WTC11 (cell line): Measurements from ENCODE around the gene MOB3A. TPM values are rescaled to one million over a fixed set of nuclear protein-coding genes. Genes with fewer than 3 reads are reported as not detected.

Experiments used
- CREM ChIP-seq: sonication (generic); formaldehyde crosslinking; IDR thresholded peaks from 2 replicates; pipeline ENCODE4 v1.8.1; 2022; ENCODE audit warnings: mild to moderate bottlenecking, missing genetic modification reagents, moderate library complexity
- E2F5 ChIP-seq: sonication (generic); formaldehyde crosslinking; IDR thresholded peaks from 2 replicates; pipeline ENCODE4 v1.8.1; 2022; ENCODE audit warnings: mild to moderate bottlenecking, moderate library complexity, missing genetic modification reagents
- ELF4 ChIP-seq: sonication (generic); formaldehyde crosslinking; IDR thresholded peaks from 2 replicates; pipeline ENCODE4 v1.8.1; 2022; ENCODE audit warnings: low read depth, mild to moderate bottlenecking, moderate library complexity, missing genetic modification reagents
- EMX1 ChIP-seq: fragments of 250-450 bp; sonication (Bioruptor Pico); IDR thresholded peaks from 2 replicates; pipeline ENCODE4 v1.8.0; 2021; ENCODE audit warnings: mild to moderate bottlenecking
- ERG ChIP-seq: fragments of 250-450 bp; sonication (Bioruptor Pico); IDR thresholded peaks from 2 replicates; pipeline ENCODE4 v1.8.0; 2021; ENCODE audit warnings: mild to moderate bottlenecking
- FOXP1 ChIP-seq: sonication (generic); formaldehyde crosslinking; IDR thresholded peaks from 2 replicates; pipeline ENCODE4 v1.8.0; 2022; ENCODE audit warnings: missing genetic modification reagents, mild to moderate bottlenecking, moderate library complexity, borderline replicate concordance
- GTF2I ChIP-seq: fragments of 250-450 bp; sonication (Bioruptor Pico); conservative IDR thresholded peaks from 2 replicates; pipeline ENCODE4 v1.4.0; 2021; ENCODE audit warnings: mild to moderate bottlenecking
- HMGA2 ChIP-seq: fragments of 250-450 bp; sonication (Bioruptor Pico); IDR thresholded peaks from 2 replicates; pipeline ENCODE4 v1.4.0; 2021; ENCODE audit warnings: mild to moderate bottlenecking, moderate library complexity
- JUN ChIP-seq: sonication (generic); formaldehyde crosslinking; IDR thresholded peaks from 2 replicates; pipeline ENCODE4 v1.8.0; 2023; ENCODE audit warnings: mild to moderate bottlenecking, missing genetic modification reagents
- KAT7 ChIP-seq: sonication (generic); formaldehyde crosslinking; IDR thresholded peaks from 2 replicates; pipeline ENCODE4 v1.8.1; 2023; ENCODE audit warnings: missing genetic modification reagents, mild to moderate bottlenecking, borderline replicate concordance
- NFE2L1 ChIP-seq: sonication (generic); formaldehyde crosslinking; IDR thresholded peaks from 2 replicates; pipeline ENCODE4 v1.8.1; 2023; ENCODE audit warnings: missing genetic modification reagents
- OVOL2 ChIP-seq: fragments of 250-450 bp; sonication (Bioruptor Pico); IDR thresholded peaks from 2 replicates; pipeline ENCODE4 v1.9.0; 2021; ENCODE audit warnings: mild to moderate bottlenecking, borderline replicate concordance
- PRRX2 ChIP-seq: fragments of 250-450 bp; sonication (Bioruptor Pico); IDR thresholded peaks from 2 replicates; pipeline ENCODE4 v1.8.0; 2021; ENCODE audit warnings: mild to moderate bottlenecking
- RORB ChIP-seq: fragments of 250-450 bp; sonication (Bioruptor Pico); IDR thresholded peaks from 2 replicates; pipeline ENCODE4 v1.9.0; 2021; ENCODE audit warnings: mild to moderate bottlenecking
- SP1 ChIP-seq: sonication (generic); formaldehyde crosslinking; conservative IDR thresholded peaks from 2 replicates; pipeline ENCODE4 v1.8.1; 2022; ENCODE audit warnings: missing genetic modification reagents
- STAT6 ChIP-seq: sonication (generic); formaldehyde crosslinking; conservative IDR thresholded peaks from 2 replicates; pipeline ENCODE4 v1.8.1; 2023; ENCODE audit warnings: mild to moderate bottlenecking, low read depth, missing genetic modification reagents, moderate library complexity
- TEAD4 ChIP-seq: sonication (generic); formaldehyde crosslinking; IDR thresholded peaks from 2 replicates; pipeline ENCODE4 v1.8.0; 2022; ENCODE audit warnings: mild to moderate bottlenecking, missing genetic modification reagents
- TP53 ChIP-seq: sonication (generic); formaldehyde crosslinking; IDR thresholded peaks from 2 replicates; pipeline ENCODE4 v1.8.1; 2023; ENCODE audit warnings: mild to moderate bottlenecking, missing genetic modification reagents
- ZMAT4 ChIP-seq: fragments of 250-450 bp; sonication (Bioruptor Pico); IDR thresholded peaks from 2 replicates; pipeline ENCODE4 v1.9.0; 2021; ENCODE audit warnings: mild to moderate bottlenecking
- ZNF219 ChIP-seq: sonication (generic); formaldehyde crosslinking; IDR thresholded peaks from 2 replicates; pipeline ENCODE4 v1.8.0; 2023; ENCODE audit warnings: missing genetic modification reagents, mild to moderate bottlenecking, borderline replicate concordance
- ZNF263 ChIP-seq: sonication (generic); formaldehyde crosslinking; IDR thresholded peaks from 2 replicates; pipeline ENCODE4 v1.8.1; 2022; ENCODE audit warnings: low read depth, mild to moderate bottlenecking, moderate library complexity, missing genetic modification reagents
- ZNF416 ChIP-seq: fragments of 250-450 bp; sonication (Bioruptor Pico); IDR thresholded peaks from 2 replicates; pipeline ENCODE4 v1.9.0; 2021; ENCODE audit warnings: mild to moderate bottlenecking, inconsistent platforms
- ZNF423 ChIP-seq: fragments of 250-450 bp; sonication (Bioruptor Pico); IDR thresholded peaks from 2 replicates; pipeline ENCODE4 v2.1.2; 2022; ENCODE audit warnings: mild to moderate bottlenecking, moderate library complexity
- ZNF671 ChIP-seq: fragments of 250-450 bp; sonication (Bioruptor Pico); IDR thresholded peaks from 2 replicates; pipeline ENCODE4 v1.8.0; 2021; ENCODE audit warnings: mild to moderate bottlenecking
- total RNA-seq: library from RNA; stranded (reverse); gene quantifications from 3 replicates; pipeline ENCODE4 v1.2.3, GENCODE V29; 2021
- TF ChIP-seq, protein P1 (sequence below): sonication (generic); formaldehyde crosslinking; IDR thresholded peaks from 2 replicates; pipeline ENCODE4 v1.8.0; 2022; ENCODE audit warnings: mild to moderate bottlenecking, missing genetic modification reagents
- TF ChIP-seq, protein P2 (sequence below): sonication (generic); formaldehyde crosslinking; IDR thresholded peaks from 2 replicates; pipeline ENCODE4 v1.8.1; 2023; ENCODE audit warnings: mild to moderate bottlenecking, missing genetic modification reagents
- TF ChIP-seq, protein P3 (sequence below): sonication (generic); formaldehyde crosslinking; IDR thresholded peaks from 2 replicates; pipeline ENCODE4 v1.8.1; 2022; ENCODE audit warnings: low read depth, mild to moderate bottlenecking, moderate library complexity, missing genetic modification reagents, borderline replicate concordance
- TF ChIP-seq, protein P4 (sequence below): sonication (generic); formaldehyde crosslinking; IDR thresholded peaks from 2 replicates; pipeline ENCODE4 v1.8.0; 2022; ENCODE audit warnings: mild to moderate bottlenecking, missing genetic modification reagents

MOB3A gene
- total RNA-seq, 1 experiment from 2014 or later, result 8.1 TPM

GRCh38 chr19:2050991-2051772 is 44.9 kb downstream of the MOB3A start, which contains the start of gene MKNK2 (continued):
- TF ChIP-seq, protein P1, sequence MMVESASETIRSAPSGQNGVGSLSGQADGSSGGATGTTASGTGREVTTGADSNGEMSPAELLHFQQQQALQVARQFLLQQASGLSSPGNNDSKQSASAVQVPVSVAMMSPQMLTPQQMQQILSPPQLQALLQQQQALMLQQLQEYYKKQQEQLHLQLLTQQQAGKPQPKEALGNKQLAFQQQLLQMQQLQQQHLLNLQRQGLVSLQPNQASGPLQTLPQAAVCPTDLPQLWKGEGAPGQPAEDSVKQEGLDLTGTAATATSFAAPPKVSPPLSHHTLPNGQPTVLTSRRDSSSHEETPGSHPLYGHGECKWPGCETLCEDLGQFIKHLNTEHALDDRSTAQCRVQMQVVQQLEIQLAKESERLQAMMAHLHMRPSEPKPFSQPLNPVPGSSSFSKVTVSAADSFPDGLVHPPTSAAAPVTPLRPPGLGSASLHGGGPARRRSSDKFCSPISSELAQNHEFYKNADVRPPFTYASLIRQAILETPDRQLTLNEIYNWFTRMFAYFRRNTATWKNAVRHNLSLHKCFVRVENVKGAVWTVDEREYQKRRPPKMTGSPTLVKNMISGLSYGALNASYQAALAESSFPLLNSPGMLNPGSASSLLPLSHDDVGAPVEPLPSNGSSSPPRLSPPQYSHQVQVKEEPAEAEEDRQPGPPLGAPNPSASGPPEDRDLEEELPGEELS (CRISPR knock-in tag), result peak; percentile 82
- TF ChIP-seq NFE2L1 (CRISPR knock-in tag), result no peak
- peak; percentile 88; the same call in 1 of the 2 replicates for TF ChIP-seq EMX1
- TF ChIP-seq ZNF671 (CRISPR knock-in tag), result peak; percentile 87; the same call in 1 of the 2 replicates
- peak; percentile 99 for TF ChIP-seq SP1 (CRISPR knock-in tag)
- 0 out of 2 replicates have a peak, but pooled peaks have one; percentile 10 for TF ChIP-seq ZNF263 (CRISPR knock-in tag)
- TF ChIP-seq ELF4 (CRISPR knock-in tag), result no peak
- TF ChIP-seq TP53 (CRISPR knock-in tag), result no peak
- TF ChIP-seq CREM, result peak; percentile 72
- TF ChIP-seq, protein P2, sequence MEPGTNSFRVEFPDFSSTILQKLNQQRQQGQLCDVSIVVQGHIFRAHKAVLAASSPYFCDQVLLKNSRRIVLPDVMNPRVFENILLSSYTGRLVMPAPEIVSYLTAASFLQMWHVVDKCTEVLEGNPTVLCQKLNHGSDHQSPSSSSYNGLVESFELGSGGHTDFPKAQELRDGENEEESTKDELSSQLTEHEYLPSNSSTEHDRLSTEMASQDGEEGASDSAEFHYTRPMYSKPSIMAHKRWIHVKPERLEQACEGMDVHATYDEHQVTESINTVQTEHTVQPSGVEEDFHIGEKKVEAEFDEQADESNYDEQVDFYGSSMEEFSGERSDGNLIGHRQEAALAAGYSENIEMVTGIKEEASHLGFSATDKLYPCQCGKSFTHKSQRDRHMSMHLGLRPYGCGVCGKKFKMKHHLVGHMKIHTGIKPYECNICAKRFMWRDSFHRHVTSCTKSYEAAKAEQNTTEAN (CRISPR knock-in tag), result no peak
- TF ChIP-seq OVOL2 (CRISPR knock-in tag), result no peak
- peak; percentile 76; the same call in 1 of the 2 replicates for TF ChIP-seq RORB (CRISPR knock-in tag)
- TF ChIP-seq STAT6 (CRISPR knock-in tag), result no peak
- no peak; the same call in 1 of the 2 replicates for TF ChIP-seq KAT7 (CRISPR knock-in tag)
- TF ChIP-seq E2F5 (CRISPR knock-in tag), result 0 out of 2 replicates have a peak, but pooled peaks have one; percentile 69
- TF ChIP-seq TEAD4 (CRISPR knock-in tag), result no peak
- no peak for TF ChIP-seq JUN (CRISPR knock-in tag)
- TF ChIP-seq FOXP1 (CRISPR knock-in tag), result peak; percentile 63; the same call in 1 of the 2 replicates
- no peak for TF ChIP-seq HMGA2 (CRISPR knock-in tag)
- peak; percentile 97 for TF ChIP-seq ZNF416 (CRISPR knock-in tag)
- peak; percentile 100 for TF ChIP-seq GTF2I (CRISPR knock-in tag)
- TF ChIP-seq, protein P3, sequence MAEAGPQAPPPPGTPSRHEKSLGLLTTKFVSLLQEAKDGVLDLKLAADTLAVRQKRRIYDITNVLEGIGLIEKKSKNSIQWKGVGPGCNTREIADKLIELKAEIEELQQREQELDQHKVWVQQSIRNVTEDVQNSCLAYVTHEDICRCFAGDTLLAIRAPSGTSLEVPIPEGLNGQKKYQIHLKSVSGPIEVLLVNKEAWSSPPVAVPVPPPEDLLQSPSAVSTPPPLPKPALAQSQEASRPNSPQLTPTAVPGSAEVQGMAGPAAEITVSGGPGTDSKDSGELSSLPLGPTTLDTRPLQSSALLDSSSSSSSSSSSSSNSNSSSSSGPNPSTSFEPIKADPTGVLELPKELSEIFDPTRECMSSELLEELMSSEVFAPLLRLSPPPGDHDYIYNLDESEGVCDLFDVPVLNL (CRISPR knock-in tag), result no peak
- no peak for TF ChIP-seq ZNF423 (CRISPR knock-in tag)
- TF ChIP-seq PRRX2 (CRISPR knock-in tag), result peak; percentile 92
- TF ChIP-seq ERG (CRISPR knock-in tag), result peak; percentile 67; the same call in 1 of the 2 replicates
- TF ChIP-seq, protein P4, sequence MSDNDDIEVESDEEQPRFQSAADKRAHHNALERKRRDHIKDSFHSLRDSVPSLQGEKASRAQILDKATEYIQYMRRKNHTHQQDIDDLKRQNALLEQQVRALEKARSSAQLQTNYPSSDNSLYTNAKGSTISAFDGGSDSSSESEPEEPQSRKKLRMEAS (CRISPR knock-in tag), result peak; percentile 72
- no peak for TF ChIP-seq ZNF219 (CRISPR knock-in tag)
- TF ChIP-seq ZMAT4 (CRISPR knock-in tag), result peak; percentile 84
